ENCODE data around the gene SCG5. TPM values are rescaled to one million over a fixed set of nuclear protein-coding genes. Genes with fewer than 3 reads are reported as not detected.
"Not testable (repeated sequence)": the region's sequence is repeated elsewhere in the genome, so short reads cannot be mapped to it uniquely, and the experiment has no call there.

SCG5 gene, protein sequence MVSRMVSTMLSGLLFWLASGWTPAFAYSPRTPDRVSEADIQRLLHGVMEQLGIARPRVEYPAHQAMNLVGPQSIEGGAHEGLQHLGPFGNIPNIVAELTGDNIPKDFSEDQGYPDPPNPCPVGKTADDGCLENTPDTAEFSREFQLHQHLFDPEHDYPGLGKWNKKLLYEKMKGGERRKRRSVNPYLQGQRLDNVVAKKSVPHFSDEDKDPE
- total RNA-seq, result 1 to 10 TPM; 1.2 to 6.6 (median 2.9) TPM

DNA sequence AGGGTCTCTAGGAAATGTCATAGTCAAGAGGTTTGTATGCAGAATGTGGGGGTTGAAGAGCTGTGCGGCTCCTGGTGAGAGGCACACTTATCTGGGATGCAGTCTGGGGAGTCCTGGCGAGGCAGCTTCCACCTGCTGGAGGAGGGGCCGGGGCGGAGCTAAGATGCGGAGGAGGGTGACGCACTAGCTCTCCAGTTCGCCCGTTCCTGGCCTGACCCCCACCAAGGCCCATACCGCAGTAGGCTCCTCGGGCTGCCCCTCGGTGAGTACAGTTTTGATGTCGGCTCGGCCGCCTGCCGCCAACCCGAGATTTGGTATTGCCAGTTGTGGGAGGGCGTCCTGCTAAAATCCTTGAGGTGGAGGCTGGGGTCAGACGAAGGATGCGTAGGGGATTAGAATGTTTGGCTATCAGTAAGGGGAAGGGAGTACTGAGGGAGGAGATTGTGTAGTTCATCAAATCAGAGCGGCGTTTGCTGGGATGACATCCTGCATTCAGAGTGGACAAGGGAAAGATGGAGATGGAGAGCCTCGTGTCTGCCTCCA lies at the start of gene SCG5:
Gene SCG5 (plus strand): TSS at position 194 of the 543 bp plus-strand sequence. CDS start 1,883 bp downstream, outside the sequence.
- no peak for DNase-seq (ENCODE audit: extremely low spot score)
- WGBS, result 32% methylated on average over 19 of the region's 22 CpGs
- no peaks in the 10 kb centered on the region for H3K9me3 ChIP-seq
- H3K27me3 ChIP-seq, result peaks cover 0 to 23% (median 2%) of the 10 kb centered on the region in 4 donors
- peaks cover 0 to 7% (median 6%) of the 10 kb centered on the region in 4 donors for H3K4me1 ChIP-seq
- H3K4me3 ChIP-seq, result peak within 1 kb of the TSS; percentile 14 to 42 (median 23)
- H3K36me3 ChIP-seq, result no peaks in the 10 kb centered on the region
- H3K27ac ChIP-seq (replicated peaks in 1 of 4), result no peak within 1 kb of the TSS
- intact Hi-C loops (cut with DNase I), result no loop called here
- TF ChIP-seq POLR2AphosphoS5 (IDR thresholded peaks at IDR 0.05) (no peak), POLR2A (IDR thresholded peaks at IDR 0.05; ENCODE audit: low read depth) (no peak), EP300 (IDR thresholded peaks at IDR 0.05) (no peak)
- TF ChIP-seq, protein P1, sequence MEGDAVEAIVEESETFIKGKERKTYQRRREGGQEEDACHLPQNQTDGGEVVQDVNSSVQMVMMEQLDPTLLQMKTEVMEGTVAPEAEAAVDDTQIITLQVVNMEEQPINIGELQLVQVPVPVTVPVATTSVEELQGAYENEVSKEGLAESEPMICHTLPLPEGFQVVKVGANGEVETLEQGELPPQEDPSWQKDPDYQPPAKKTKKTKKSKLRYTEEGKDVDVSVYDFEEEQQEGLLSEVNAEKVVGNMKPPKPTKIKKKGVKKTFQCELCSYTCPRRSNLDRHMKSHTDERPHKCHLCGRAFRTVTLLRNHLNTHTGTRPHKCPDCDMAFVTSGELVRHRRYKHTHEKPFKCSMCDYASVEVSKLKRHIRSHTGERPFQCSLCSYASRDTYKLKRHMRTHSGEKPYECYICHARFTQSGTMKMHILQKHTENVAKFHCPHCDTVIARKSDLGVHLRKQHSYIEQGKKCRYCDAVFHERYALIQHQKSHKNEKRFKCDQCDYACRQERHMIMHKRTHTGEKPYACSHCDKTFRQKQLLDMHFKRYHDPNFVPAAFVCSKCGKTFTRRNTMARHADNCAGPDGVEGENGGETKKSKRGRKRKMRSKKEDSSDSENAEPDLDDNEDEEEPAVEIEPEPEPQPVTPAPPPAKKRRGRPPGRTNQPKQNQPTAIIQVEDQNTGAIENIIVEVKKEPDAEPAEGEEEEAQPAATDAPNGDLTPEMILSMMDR (IDR thresholded peaks at IDR 0.05), result no peak

GRCh38 chr15:32593151-32593550 lies 48.4 kb upstream of the SCG5 start, which contains the start of gene GOLGA8N:
Gene GOLGA8N, plus strand, starts transcription at chr15:32593456.
- H3K9me3 ChIP-seq; H3K4me1 ChIP-seq; H3K27me3 ChIP-seq; H3K27ac ChIP-seq (replicated peaks in 1 of 4); intact Hi-C loops (cut with DNase I); H3K36me3 ChIP-seq; DNase-seq (ENCODE audit: extremely low spot score); H3K4me3 ChIP-seq: not testable (repeated sequence)
- WGBS, result 96% methylated on average over 5 of the region's 8 CpGs

GRCh38 chr15:32609518-32609917 lies 32.0 kb upstream of the SCG5 start:
- WGBS, result 85% methylated on average over 2 of the region's 2 CpGs
- intact Hi-C loops (cut with DNase I); H3K9me3 ChIP-seq; H3K4me3 ChIP-seq; H3K36me3 ChIP-seq; H3K4me1 ChIP-seq; H3K27ac ChIP-seq (replicated peaks in 1 of 4); DNase-seq (ENCODE audit: extremely low spot score); H3K27me3 ChIP-seq: not testable (repeated sequence)

DNA sequence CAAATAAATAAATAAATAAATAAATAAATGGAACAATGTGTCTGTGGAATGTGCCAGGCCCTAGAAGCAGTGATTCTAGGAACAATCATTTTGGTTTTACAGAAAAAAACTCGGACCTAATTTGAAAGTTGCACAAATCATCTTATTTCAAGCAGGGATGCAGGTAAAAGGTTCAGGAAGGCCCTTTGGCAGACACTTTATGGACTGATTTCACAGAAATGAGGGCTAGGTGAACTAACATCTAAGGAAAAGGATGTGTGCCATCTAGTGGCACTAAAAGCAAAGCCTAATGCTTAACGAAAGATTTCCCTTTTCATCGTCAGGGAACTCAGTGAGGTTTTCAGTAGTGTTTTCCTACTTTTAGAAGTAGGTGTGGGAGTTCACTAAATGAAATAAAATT lies 30.8 kb upstream of the SCG5 start:
- DNase-seq (ENCODE audit: extremely low spot score); H3K9me3 ChIP-seq; H3K27me3 ChIP-seq; H3K27ac ChIP-seq (replicated peaks in 1 of 4); H3K4me3 ChIP-seq; intact Hi-C loops (cut with DNase I); H3K36me3 ChIP-seq; H3K4me1 ChIP-seq: not testable (repeated sequence)
- TF ChIP-seq, protein P1 (IDR thresholded peaks at IDR 0.05), result peak in 2 of 3 experiments; percentile 12 to 39
- 6% methylated on average over 1 of the region's 3 CpGs for WGBS

- H3K27me3 ChIP-seq; intact Hi-C loops (cut with DNase I); DNase-seq (ENCODE audit: extremely low spot score); H3K9me3 ChIP-seq; H3K36me3 ChIP-seq: not testable (repeated sequence)
- WGBS, result 2% methylated on average over 9 of the region's 16 CpGs
- peaks cover 4 to 12% (median 10%) of the 10 kb centered on the region in 4 donors for H3K4me1 ChIP-seq
- H3K4me3 ChIP-seq, result peak overlapping the region; percentile 50 to 63 (median 58)
- H3K27ac ChIP-seq (replicated peaks in 1 of 4), result peak overlapping the region; percentile 62 to 81 (median 76)
Measured at GRCh38 chr15:32614712-32615050, 26.8 kb upstream of the SCG5 start.

DNA sequence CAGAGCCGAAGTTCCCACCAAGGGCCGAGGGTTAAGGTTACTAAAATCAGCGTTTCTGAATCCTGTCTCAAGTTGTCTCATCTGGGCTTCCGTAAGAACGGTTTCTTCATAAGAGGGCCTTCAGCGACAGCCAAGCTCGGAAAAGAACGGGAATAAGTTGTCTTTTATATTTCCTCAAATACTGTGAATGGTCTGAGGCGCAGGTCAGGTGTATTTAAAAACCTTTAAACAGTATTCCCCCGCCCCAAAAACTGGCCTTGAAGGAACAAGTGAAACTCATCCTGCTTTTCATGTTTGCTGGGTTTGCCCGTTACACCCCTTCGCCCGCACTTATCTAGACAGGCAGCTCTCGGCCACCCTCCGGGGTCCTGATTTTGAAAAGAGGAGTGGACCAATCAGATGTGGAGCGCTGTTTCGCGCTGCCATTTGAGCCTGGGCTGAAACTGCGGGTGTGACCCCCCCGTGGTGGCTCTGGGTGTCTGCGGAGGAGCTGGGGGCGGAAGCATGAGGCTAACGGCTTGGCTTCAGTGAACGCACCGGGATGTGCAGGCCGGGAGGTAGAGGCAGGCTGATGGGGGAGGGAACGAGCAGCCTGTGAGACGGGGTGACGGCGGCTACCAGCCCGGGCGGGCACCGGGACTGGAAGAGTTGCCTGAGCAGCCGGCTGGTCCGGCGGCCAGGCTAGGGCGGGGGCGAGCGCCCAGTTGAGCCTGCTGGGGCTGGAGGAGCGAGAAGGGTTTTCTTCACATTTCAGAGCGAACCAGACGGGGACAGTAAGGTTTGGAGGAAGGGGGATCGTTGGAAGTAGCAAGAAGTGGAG lies 26.2 kb upstream of the SCG5 start, which contains the start of gene ARHGAP11A:
Gene ARHGAP11A (plus strand): TSS at position 454 of the 820 bp plus-strand sequence. CDS start 708 bp downstream, outside the sequence.
- H3K4me1 ChIP-seq, result peaks cover 4 to 12% (median 10%) of the 10 kb centered on the region in 4 donors
- peak within 1 kb of the TSS; percentile 63 to 81 (median 76) for H3K27ac ChIP-seq (replicated peaks in 1 of 4)
- H3K36me3 ChIP-seq; H3K27me3 ChIP-seq; intact Hi-C loops (cut with DNase I); H3K9me3 ChIP-seq: not testable (repeated sequence)
- peak; percentile 32 to 40 for TF ChIP-seq POLR2AphosphoS5 (IDR thresholded peaks at IDR 0.05)
- peak within 1 kb of the TSS; percentile 50 to 63 (median 58) for H3K4me3 ChIP-seq
- DNase-seq (ENCODE audit: extremely low spot score), result peak; percentile 93
- 0% methylated on average over 15 of the region's 43 CpGs for WGBS

DNA sequence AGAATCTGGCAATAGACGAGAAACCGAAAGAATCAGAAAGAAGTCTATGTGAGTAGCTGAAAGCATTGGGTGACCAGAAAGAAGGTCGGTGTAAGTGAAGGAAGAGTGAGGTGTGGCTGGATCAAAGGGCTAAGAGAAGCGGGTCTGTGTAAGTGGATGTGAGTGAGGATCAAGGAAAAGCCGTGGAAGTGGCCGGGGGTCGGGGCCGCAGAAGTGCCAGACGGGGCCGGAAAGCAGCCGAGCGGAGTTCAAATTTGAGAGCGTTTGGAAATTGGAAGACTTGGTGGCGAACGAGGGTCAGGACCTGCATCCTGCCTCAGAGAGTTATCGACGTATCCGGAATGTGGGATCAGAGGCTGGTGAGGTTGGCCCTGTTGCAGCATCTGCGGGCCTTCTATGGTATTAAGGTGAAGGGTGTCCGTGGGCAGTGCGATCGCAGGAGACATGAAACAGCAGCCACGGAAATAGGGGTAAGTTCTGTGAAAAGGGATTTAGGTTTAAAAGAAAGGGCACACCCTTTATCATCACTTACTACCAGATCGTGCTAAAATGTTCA lies 25.6 kb upstream of the SCG5 start:
- peaks cover 4 to 12% (median 7%) of the 10 kb centered on the region in 4 donors for H3K4me1 ChIP-seq
- H3K4me3 ChIP-seq, result peak overlapping the region; percentile 50 to 63 (median 58)
- intact Hi-C loops (cut with DNase I); H3K27me3 ChIP-seq; H3K9me3 ChIP-seq; H3K36me3 ChIP-seq; DNase-seq (ENCODE audit: extremely low spot score): not testable (repeated sequence)
- 0% methylated on average over 19 of the region's 24 CpGs for WGBS
- H3K27ac ChIP-seq (replicated peaks in 1 of 4), result peak overlapping the region in 1 of 4 donors; percentile 81
